ENCODE results near the gene PLEKHB1.

Gene PLEKHB1

GRCh38 chr11:73693899-73694525, 47.6 kb downstream of the PLEKHB1 start:
- TF ChIP-seq, protein P1, sequence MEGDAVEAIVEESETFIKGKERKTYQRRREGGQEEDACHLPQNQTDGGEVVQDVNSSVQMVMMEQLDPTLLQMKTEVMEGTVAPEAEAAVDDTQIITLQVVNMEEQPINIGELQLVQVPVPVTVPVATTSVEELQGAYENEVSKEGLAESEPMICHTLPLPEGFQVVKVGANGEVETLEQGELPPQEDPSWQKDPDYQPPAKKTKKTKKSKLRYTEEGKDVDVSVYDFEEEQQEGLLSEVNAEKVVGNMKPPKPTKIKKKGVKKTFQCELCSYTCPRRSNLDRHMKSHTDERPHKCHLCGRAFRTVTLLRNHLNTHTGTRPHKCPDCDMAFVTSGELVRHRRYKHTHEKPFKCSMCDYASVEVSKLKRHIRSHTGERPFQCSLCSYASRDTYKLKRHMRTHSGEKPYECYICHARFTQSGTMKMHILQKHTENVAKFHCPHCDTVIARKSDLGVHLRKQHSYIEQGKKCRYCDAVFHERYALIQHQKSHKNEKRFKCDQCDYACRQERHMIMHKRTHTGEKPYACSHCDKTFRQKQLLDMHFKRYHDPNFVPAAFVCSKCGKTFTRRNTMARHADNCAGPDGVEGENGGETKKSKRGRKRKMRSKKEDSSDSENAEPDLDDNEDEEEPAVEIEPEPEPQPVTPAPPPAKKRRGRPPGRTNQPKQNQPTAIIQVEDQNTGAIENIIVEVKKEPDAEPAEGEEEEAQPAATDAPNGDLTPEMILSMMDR (IDR thresholded peaks at IDR 0.05; ENCODE audit: low read depth, low read length): no peak
- TF ChIP-seq EZH2phosphoT487 (IDR thresholded peaks at IDR 0.05; ENCODE audit: low read depth): no peak
- Histone ChIP-seq H3K27me3 (ENCODE audit: low read depth, low read length) (no peaks in the 10 kb centered on the region), H3K27ac (ENCODE audit: low read length) (no peak overlapping the region), H3K4me1 (ENCODE audit: low read length) (no peaks in the 10 kb centered on the region), H2AFZ (ENCODE audit: low read depth, low read length) (no peak overlapping the region), H3K79me2 (ENCODE audit: low read length) (no peaks in the 10 kb centered on the region), H3K9ac (ENCODE audit: low read length) (no peak overlapping the region), H3K9me3 (ENCODE audit: insufficient read depth, low read length) (no peaks in the 10 kb centered on the region), H3K36me3 (replicated peaks; ENCODE audit: low read depth, low read length) (peaks cover 5% of the 10 kb centered on the region), H4K20me1 (ENCODE audit: insufficient read depth, low read length) (no peaks in the 10 kb centered on the region), H3K4me3 (ENCODE audit: low read length) (no peak overlapping the region), H3K4me2 (ENCODE audit: low read length) (no peak overlapping the region)

DNA sequence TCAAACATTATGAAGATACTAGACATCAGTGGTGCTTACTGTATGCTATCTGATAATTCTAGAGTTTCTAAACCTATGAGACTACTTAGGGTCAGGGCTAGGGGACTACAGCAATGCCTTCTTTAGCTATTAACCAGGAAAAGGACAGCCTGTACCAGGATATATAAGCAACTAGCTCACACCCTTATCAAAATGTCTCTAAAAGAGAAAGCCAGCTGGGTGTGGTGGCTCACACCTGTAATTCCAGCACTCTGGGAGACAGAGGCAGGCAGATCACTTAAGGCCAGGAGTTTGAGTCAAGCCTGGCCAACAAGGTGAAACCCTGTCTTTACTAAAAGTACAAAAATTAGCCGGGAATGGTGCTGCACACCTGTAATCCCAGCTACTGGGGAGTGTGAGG, 58.7 kb downstream of the PLEKHB1 start:
- TF ChIP-seq, protein P1 (IDR thresholded peaks at IDR 0.05; ENCODE audit: low read depth, low read length): no peak
- no peak for TF ChIP-seq EZH2phosphoT487 (IDR thresholded peaks at IDR 0.05; ENCODE audit: low read depth)

GRCh38 chr11:73710964-73711363, 64.6 kb downstream of the PLEKHB1 start:
- no peak overlapping the region for H2AFZ ChIP-seq (ENCODE audit: low read depth, low read length)
- H3K9me3 ChIP-seq (ENCODE audit: insufficient read depth, low read length): no peaks in the 10 kb centered on the region
- no peaks in the 10 kb centered on the region for H3K79me2 ChIP-seq (ENCODE audit: low read length)
- no peaks in the 10 kb centered on the region for H3K27me3 ChIP-seq (ENCODE audit: low read depth, low read length)
- no peak overlapping the region for H3K9ac ChIP-seq (ENCODE audit: low read length)
- TF ChIP-seq, protein P1 (IDR thresholded peaks at IDR 0.05; ENCODE audit: low read depth, low read length): no peak
- no peak for TF ChIP-seq EZH2phosphoT487 (IDR thresholded peaks at IDR 0.05; ENCODE audit: low read depth)
- peaks cover 3% of the 10 kb centered on the region for H3K4me1 ChIP-seq (ENCODE audit: low read length)
- H3K27ac ChIP-seq (ENCODE audit: low read length): no peak overlapping the region
- peaks cover 9% of the 10 kb centered on the region for H3K36me3 ChIP-seq (replicated peaks; ENCODE audit: low read depth, low read length)
- no peak overlapping the region for H3K4me2 ChIP-seq (ENCODE audit: low read length)
- no peaks in the 10 kb centered on the region for H4K20me1 ChIP-seq (ENCODE audit: insufficient read depth, low read length)
- H3K4me3 ChIP-seq (ENCODE audit: low read length): no peak overlapping the region

More for the DNA sequence above, 58.7 kb downstream of the PLEKHB1 start:
- Histone ChIP-seq H3K4me1 (ENCODE audit: low read length) (no peaks in the 10 kb centered on the region), H3K27me3 (ENCODE audit: low read depth, low read length) (no peaks in the 10 kb centered on the region), H3K79me2 (ENCODE audit: low read length) (no peaks in the 10 kb centered on the region), H4K20me1 (ENCODE audit: insufficient read depth, low read length) (no peaks in the 10 kb centered on the region), H3K4me3 (ENCODE audit: low read length) (no peak overlapping the region), H3K27ac (ENCODE audit: low read length) (no peak overlapping the region), H3K4me2 (ENCODE audit: low read length) (no peak overlapping the region), H3K36me3 (replicated peaks; ENCODE audit: low read depth, low read length) (peaks cover 5% of the 10 kb centered on the region), H3K9me3 (ENCODE audit: insufficient read depth, low read length) (no peaks in the 10 kb centered on the region), H3K9ac (ENCODE audit: low read length) (no peak overlapping the region), H2AFZ (ENCODE audit: low read depth, low read length) (no peak overlapping the region)
